ENCODE measurements around the gene ATP2B3. TPM values are rescaled to one million over a fixed set of nuclear protein-coding genes. Genes with fewer than 3 reads are reported as not detected.

Gene ATP2B3
- total and polyA plus RNA-seq, 2 donors (not counting 3 experiments of a cell fraction or from before 2014, with no cell fraction given) = 0.01 to 0.07 TPM

- CTCF ChIA-PET = interaction anchor here (1.3 to 1.6 kb wide), 3 partner anchors 8 to 121 kb away, joined by 3 to 7 read pairs (median 6); no protein-coding TSS in a partner anchor
- no TSS peak for BruUV-seq (replicated peaks)
- dilution Hi-C loops (cut with MboI; ENCODE audit: extremely low pct_ligation_motif_present, low sequenced_read_pairs) (no loop called here), intact Hi-C loops (cut with micrococcal nuclease) (no loop called here)
- no peak overlapping the region for H3K4me2 ChIP-seq (ENCODE audit: insufficient read depth, low read length)
- no peaks in the 10 kb centered on the region for H3K36me3 ChIP-seq (ENCODE audit: control insufficient read depth in 2 of 2, extremely low read depth in 1 of 2, insufficient read depth in 2 of 2, low read length in 2 of 2)
- no peak overlapping the region for H3K4me3 ChIP-seq (replicated peaks in 1 of 3; ENCODE audit: insufficient read depth in 1 of 3, low read depth in 1 of 3, low read length in 3 of 3)
- H3K4me1 ChIP-seq (ENCODE audit: control insufficient read depth, extremely low read depth, insufficient read depth, low read length) = no peaks in the 10 kb centered on the region
- no peak for TF ChIP-seq POLR2AphosphoS5 (IDR thresholded peaks at IDR 0.05; ENCODE audit: insufficient read depth, low read depth, low read length)
- no peak for TF ChIP-seq EZH2 (IDR thresholded peaks at IDR 0.05; ENCODE audit: borderline replicate concordance, low read depth, low read length, severe bottlenecking)
- no peak for TF ChIP-seq MYC (IDR thresholded peaks at IDR 0.05; ENCODE audit: low read depth, low read length)
- TF ChIP-seq GATA2 (IDR thresholded peaks at IDR 0.05; ENCODE audit: insufficient read depth, insufficient read length, low read depth, low read length) = no peak
- no peak for TF ChIP-seq CTCF (IDR thresholded peaks at IDR 0.05; ENCODE audit: extremely low read depth in 1 of 2, insufficient read depth in 1 of 2, low read depth in 1 of 2, low read length in 2 of 2)
- TF ChIP-seq JUN (IDR thresholded peaks at IDR 0.05; ENCODE audit: borderline replicate concordance, insufficient read depth, insufficient read length, low read depth) = no peak
- TF ChIP-seq MAX (IDR thresholded peaks at IDR 0.05; ENCODE audit: insufficient read depth, insufficient read length) = no peak
- no peak for TF ChIP-seq POLR2A (IDR thresholded peaks at IDR 0.05; ENCODE audit: low read depth, low read length)
- no peak for TF ChIP-seq FOS (IDR thresholded peaks at IDR 0.05; ENCODE audit: borderline replicate concordance, insufficient read depth, low read length)
- no peaks in the 10 kb centered on the region for H3K9me1 ChIP-seq (replicated peaks; ENCODE audit: control insufficient read depth, extremely low read depth, insufficient read depth, low read length)
- H4K20me1 ChIP-seq (replicated peaks; ENCODE audit: control insufficient read depth, extremely low read depth, insufficient read depth, low read length) = no peaks in the 10 kb centered on the region
- no peaks in the 10 kb centered on the region for H3K79me2 ChIP-seq (ENCODE audit: control insufficient read depth, insufficient read depth, low read length)
- H3K27ac ChIP-seq (ENCODE audit: insufficient read depth, low read depth, low read length) = no peak overlapping the region
- no peaks in the 10 kb centered on the region for H3K9me3 ChIP-seq (replicated peaks; ENCODE audit: control insufficient read depth, insufficient read depth, low read length)
- POLR2A ChIA-PET = no interaction called here
- no peaks in the 10 kb centered on the region for H3K27me3 ChIP-seq (ENCODE audit: control insufficient read depth in 2 of 2, insufficient read depth in 2 of 2, low read length in 2 of 2)
- no peak overlapping the region for H2AFZ ChIP-seq (ENCODE audit: low read depth, low read length)
- no peak overlapping the region for H3K9ac ChIP-seq (replicated peaks; ENCODE audit: extremely low read depth, insufficient read depth, low read length)
- no peak for DNase-seq (ENCODE audit: low read depth, low spot score)
- no peak for FAIRE-seq
Measured at GRCh38 chrX:153546386-153546785, 28.9 kb downstream of the ATP2B3 start.
